Stimulated activated CD8-positive, alpha-beta memory T cell treated with anti-CD3 and anti-CD28 coated beads, Interleukin-7, amount 100 ng/mL, for 48 hours (primary cell): ENCODE measurements around the gene FGF2.

Experiments
- DNase-seq, 2 donors: peaks; one replicate each; pipeline ENCODE4 v3.0.0-alpha.2; 2020; ENCODE audit warnings: low read depth in 1 of 2; ENCODE audit errors: extremely low read depth in 1 of 2

FGF2 gene

GRCh38 chr4:122884499-122884898 is 57.9 kb downstream of the FGF2 start:
- no peak for DNase-seq

DNA sequence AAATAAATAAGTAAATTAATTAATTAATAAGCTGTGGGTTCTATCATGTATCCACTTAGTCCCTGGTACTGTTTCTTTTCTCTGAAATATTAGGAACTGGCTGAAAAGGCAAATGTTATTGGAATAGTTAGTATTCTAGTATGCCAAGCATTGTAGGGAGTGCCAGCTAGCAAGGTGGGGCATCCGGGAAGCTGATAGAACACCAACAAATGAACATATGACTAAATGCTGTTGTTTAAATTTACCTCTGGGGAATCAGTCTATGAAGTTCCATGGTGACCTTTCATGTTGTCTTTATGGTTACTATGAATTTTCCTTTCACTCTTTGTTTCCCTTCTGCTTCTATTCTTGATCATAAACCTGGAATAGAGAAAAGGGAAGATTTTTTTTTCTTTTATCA is 63.1 kb downstream of the FGF2 start:
- no peak for DNase-seq

DNA sequence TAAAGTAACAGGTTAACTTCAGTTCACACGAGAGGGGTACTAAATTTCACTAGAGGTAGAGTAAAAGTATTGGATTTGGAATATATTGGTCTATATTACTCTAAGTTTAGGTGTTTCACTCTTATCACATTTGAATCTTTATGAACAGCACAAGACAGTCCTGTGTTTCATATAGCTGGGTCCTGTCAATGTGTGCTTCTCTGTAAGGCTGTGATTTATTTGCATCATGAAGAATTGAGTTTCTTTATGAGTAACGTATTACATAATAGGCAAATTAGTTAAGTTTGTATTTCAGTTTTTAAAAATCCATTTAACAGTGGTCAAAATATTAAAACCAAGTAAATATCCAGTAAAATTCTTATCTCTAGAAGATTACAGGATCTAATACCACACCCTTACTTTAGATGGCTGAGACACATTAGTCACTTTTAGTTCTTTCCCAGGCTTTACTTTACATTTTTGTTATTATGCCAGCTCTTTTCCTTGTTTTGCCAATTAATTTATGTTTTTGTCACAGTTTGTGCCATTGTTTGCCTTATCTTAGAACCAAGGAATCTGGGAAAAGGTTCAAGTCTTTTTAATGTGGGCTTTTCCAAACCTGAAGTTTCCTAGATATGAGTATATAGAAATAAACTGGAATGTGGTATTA is 63.6 kb downstream of the FGF2 start:
- no peak for DNase-seq

DNA sequence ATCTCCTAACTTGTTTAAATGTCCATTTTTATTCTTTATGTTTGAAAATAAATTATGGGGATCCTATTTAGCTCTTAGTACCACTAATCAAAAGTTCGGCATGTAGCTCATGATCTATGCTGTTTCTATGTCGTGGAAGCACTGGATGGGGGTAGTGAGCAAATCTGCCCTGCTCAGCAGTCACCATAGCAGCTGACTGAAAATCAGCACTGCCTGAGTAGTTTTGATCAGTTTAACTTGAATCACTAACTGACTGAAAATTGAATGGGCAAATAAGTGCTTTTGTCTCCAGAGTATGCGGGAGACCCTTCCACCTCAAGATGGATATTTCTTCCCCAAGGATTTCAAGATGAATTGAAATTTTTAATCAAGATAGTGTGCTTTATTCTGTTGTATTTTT is 68.2 kb downstream of the FGF2 start:
- no peak for DNase-seq

DNA sequence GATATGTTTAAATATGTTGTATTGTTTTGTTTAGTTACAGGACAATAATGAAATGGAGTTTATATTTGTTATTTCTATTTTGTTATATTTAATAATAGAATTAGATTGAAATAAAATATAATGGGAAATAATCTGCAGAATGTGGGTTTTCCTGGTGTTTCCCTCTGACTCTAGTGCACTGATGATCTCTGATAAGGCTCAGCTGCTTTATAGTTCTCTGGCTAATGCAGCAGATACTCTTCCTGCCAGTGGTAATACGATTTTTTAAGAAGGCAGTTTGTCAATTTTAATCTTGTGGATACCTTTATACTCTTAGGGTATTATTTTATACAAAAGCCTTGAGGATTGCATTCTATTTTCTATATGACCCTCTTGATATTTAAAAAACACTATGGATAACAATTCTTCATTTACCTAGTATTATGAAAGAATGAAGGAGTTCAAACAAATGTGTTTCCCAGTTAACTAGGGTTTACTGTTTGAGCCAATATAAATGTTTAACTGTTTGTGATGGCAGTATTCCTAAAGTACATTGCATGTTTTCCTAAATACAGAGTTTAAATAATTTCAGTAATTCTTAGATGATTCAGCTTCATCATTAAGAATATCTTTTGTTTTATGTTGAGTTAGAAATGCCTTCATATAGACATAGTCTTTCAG is 68.8 kb downstream of the FGF2 start:
- no peak for DNase-seq

DNA sequence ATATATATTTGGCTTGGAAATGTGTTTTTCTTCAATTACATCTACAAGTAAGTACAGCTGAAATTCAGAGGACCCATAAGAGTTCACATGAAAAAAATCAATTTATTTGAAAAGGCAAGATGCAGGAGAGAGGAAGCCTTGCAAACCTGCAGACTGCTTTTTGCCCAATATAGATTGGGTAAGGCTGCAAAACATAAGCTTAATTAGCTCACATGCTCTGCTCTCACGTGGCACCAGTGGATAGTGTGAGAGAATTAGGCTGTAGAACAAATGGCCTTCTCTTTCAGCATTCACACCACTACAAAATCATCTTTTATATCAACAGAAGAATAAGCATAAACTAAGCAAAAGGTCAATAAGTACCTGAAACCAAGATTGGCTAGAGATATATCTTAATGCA is 69.6 kb downstream of the FGF2 start:
- no peak for DNase-seq

DNA sequence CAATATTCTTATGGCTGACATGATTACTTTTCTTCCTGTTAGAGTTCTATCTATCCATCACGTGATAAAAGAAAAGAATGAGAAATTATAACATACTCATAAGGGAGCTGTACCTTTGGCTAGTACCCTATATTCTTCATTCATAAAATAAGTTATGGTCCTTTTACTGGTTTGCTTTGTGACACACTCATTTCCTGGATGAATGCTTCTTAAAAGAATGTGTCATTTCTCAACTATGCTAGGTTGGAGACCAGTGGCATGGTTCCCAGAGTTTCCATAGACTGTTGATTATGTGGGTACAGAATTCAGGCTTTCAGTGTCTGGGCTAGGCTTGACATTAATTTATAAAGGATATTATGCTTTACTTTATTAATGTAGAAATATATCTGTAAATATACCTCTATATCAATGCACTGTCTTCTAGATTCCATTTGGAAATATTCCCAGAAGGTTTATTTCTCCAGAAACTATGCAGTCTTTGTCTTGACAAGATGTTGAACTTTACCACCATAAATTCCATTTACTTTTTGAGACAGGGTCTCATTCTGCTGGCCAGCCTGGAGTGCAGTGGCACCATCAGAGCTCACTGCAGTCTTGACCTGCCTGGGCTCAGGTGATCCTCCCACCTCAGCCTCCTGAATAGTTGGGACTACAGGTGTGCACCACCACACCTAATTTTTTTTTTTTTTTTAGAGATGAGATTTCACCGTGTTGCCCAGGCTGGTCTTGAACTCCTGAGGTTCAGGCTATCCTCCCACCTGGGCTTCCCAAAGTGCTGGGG is 71.9 kb downstream of the FGF2 start:
- DNase-seq: no peak

- no peak for DNase-seq
These were observed 73.1 kb downstream of the FGF2 start for GRCh38 chr4:122899682-122900081.

DNA sequence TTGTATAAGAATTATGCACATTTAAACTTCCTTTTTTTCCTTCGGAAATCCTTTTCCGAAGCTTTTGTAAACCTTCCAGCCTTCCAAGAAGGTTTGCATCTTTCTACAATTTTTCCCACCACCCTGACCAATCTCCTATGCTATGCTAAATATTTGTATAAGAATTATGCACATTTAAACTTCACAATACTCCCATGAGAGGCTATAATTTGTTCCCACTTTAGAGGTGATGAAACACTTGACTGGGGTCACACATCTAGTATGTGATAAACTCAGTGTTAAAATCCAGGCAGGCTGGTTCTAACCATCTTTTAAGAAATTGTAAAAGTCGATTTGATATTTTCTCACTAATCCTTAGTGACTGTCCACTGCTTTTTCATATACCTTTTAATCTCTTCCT is 73.7 kb downstream of the FGF2 start:
- no peak for DNase-seq

GRCh38 chr4:122901247-122902010 is 74.8 kb downstream of the FGF2 start:
- DNase-seq: no peak

DNA sequence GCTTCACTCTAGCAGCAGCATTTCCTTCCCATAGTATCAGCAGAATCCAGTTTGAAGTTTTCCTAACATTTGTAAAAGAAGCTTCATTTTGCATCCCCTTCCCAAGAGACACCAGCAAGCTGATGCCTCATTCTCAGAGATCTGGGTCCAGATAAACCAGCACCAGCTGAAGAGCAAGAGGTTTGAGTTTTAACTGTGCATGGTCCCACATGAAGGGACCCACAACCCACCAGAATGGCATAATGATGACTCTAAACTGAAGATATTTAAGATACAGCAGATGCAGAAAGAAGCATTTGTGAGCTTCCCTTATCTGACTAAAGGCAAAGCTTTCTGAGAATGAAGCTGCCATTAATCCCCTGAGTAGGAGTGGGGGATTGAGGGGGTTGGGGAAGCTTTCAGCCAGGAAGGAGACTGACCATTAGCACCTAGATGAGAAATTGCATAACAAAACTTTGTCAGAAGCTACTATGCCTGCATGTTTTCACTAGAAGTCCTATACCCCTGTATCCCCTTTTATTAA is 77.2 kb downstream of the FGF2 start:
- no peak for DNase-seq

DNA sequence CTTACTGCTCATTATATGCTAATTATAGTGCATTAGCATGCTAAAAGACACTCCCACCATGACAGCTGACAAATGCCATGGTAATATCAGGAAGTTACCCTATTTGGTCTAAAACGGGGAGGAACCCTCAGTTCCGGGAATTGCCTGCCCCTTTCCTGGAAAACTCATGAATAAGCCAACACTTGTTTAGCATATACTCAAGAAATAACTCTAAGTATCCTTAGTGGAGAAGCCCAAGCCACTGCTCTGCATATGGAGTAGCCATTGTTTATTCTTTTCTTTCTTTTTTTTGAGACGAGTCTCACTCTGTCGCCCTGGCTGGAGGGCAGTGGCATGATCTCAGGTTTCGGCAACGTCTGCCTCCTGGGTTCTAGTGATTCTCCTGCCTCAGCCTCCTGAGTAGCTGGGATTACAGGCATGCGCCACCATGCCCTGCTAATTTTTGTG is 80.3 kb downstream of the FGF2 start:
- DNase-seq: no peak

DNA sequence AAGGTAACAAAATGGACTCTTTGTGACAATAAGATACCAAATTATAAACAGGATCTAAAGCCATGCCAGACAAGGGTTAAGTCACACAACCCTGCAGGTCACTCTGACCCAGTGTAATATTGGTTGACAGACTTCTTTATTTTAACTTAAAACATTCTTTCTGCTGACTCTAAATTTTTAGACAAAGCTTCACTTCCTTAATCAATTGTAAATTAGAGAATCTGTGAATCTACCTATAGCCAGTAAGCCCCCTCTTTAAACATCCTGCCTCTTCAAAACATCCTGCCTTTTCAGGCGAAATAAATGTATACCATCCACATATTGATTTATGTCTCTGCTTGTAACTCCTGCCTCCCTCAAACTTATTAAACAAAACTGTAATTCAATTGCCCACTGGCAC is 81.6 kb downstream of the FGF2 start:
- DNase-seq: no peak

- no peak for DNase-seq
These were observed 83.1 kb downstream of the FGF2 start for GRCh38 chr4:122909683-122910082.

DNA sequence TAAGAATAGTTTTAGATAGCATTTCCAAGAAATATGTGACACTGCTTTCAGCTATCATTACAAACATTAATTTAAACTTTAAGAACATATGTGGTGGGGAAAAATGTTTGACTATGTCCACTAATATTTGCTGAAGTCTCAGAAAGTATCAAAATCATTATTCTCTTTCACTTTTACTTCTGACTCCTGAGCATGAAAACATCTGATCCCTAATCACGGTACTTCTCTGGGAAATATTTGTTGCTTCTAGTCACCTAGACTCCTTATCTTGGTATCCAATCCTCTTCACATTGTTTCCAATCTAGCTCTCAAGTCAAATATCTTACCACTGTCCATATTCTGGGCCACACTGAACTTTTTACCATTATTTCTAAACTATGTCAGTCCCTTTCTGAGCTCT is 85.0 kb downstream of the FGF2 start:
- DNase-seq: no peak

- no peak for DNase-seq
These were observed 86.4 kb downstream of the FGF2 start for GRCh38 chr4:122912810-122913575.

DNA sequence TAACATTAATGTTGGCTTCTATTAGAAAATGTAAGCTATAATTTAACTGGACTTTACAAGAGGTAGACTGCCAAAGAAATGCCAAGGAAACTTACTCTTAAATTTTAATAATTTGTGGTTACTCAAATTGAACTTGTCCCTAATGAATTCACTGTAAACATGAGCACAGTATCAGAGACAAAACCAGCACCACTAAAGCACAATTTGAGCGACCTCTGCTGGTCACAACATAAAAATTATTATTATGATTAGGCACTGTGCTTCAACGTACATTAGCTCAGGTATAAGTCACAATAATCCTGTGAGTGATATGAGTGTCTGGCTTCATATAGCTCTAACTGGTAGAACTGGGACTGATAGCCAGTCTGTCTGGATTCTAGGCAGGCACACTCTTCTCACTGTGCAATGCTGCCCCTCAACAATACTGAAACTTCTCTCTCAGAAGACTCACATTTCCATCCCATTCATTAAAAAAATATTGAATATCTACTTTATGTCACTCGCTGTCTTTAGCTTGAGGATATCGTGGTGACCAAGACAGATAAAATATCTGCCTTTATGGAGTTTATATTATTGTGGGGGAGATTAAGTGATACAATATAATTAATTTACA is 87.8 kb downstream of the FGF2 start:
- no peak for DNase-seq

DNA sequence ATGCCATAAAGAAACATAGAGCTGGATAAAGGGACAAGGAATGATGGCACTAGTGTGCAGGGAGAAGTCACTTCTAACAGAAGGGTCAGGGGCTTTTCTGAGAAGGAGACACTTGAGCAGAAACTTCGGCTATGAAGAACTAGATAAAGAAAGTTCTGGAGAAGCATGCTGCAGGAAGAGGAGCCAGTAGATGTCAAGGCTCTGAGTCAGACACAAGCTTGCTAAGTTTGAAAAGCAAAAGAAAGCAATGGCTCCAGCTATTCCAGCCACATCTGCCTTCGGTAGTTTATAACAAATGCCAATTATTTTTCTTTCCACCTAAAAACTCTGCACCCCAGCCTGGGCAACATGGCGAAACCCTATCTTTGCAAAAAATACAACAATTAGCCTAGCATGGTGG is 88.3 kb downstream of the FGF2 start:
- no peak for DNase-seq

DNA sequence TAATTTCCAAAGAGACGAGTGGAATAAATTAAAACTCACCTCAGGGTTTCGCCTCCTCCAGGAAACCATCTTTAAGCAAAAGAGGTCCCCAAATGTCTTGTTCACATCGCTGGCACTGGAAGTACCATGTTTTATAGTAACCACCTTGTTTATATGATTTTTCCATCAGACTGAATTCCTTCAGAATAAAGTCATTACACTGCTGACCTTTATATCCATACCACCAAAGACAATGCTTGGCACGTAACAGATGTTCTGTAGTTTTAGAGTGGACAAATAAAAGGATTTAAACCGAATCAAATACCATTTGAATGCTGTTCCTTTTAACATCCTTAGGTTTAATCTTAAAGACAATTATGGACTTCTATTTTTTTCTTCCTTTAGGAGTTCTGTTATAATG is 91.1 kb downstream of the FGF2 start:
- no peak for DNase-seq

- DNase-seq: no peak
These were observed 93.8 kb downstream of the FGF2 start for GRCh38 chr4:122920473-122920872.
